Esophagus muscularis mucosa (tissue), 4 donors: ENCODE measurements around the gene TTC32. TPM values are rescaled to one million over a fixed set of nuclear protein-coding genes. Genes with fewer than 3 reads are reported as not detected.

Experiments used
- DNase-seq: peaks from one replicate; pipeline ENCODE4 v3.0.0-alpha.2; 2017; ENCODE audit errors: extremely low spot score
- H3K27ac ChIP-seq, 4 donors: fragments of 200-600 bp; sonication (generic); replicated peaks in 1 of 4; 1 replicate in 3 of 4; 2 replicates in 1 of 4; pipeline ENCODE4 v1.5.1; 2016 to 2019; ENCODE audit warnings: mild to moderate bottlenecking in 1 of 4
- H3K27me3 ChIP-seq, 4 donors: fragments of 200-600 bp; sonication (generic); one replicate each; pipeline versions ENCODE4 v1.5.1 to v1.6.0; 2016 to 2019
- H3K36me3 ChIP-seq, 4 donors: fragments of 200-600 bp; sonication (generic); one replicate each; pipeline ENCODE4 v1.5.1; 2016 to 2019
- H3K4me1 ChIP-seq, 4 donors: fragments of 200-600 bp; sonication (generic); one replicate each; pipeline ENCODE4 v1.5.1; 2016 to 2019
- H3K4me3 ChIP-seq, 4 donors: fragments of 200-600 bp; sonication (generic); 1 replicate in 2 of 4; 2 replicates in 2 of 4; pipeline ENCODE4 v1.5.1; 2016 to 2019; ENCODE audit warnings: mild to moderate bottlenecking in 4 of 4, moderate library complexity in 1 of 4
- H3K9me3 ChIP-seq, 4 donors: fragments of 200-600 bp; sonication (generic); 1 replicate in 3 of 4; 2 replicates in 1 of 4; pipeline ENCODE4 v1.5.1; 2016 to 2019
- CTCF ChIP-seq, 3 experiments: fragments of 200-600 bp in 2 of 3; fragments of 450-650 bp in 1 of 3; sonication (generic) in 2 of 3; IDR thresholded peaks; one replicate each; pipeline ENCODE4 v1.5.1; 2017 to 2019; ENCODE audit warnings: antibody characterized with exemption in 3 of 3, mild to moderate bottlenecking in 2 of 3, moderate library complexity in 1 of 3
- EP300 ChIP-seq: sonication (generic); formaldehyde crosslinking; IDR thresholded peaks from one replicate; pipeline ENCODE4 v1.6.1; 2017; ENCODE audit warnings: antibody characterized with exemption
- POLR2A ChIP-seq: fragments of 450-650 bp; IDR thresholded peaks from one replicate; pipeline ENCODE4 v1.6.1; 2017; ENCODE audit warnings: antibody characterized with exemption, moderate library complexity, mild to moderate bottlenecking, low read depth
- POLR2AphosphoS5 ChIP-seq, 2 donors: sonication (generic); formaldehyde crosslinking; IDR thresholded peaks; one replicate each; pipeline ENCODE4 v1.6.1; 2017; ENCODE audit warnings: antibody characterized with exemption in 2 of 2
- WGBS: methylation state at CpG from one replicate; pipeline ENCODE4 v1.1.5; 2018; 5-methylcytosine and 5-hydroxymethylcytosine counted together
- intact Hi-C: fragments of 100-400 bp; cut with DNase I; formaldehyde crosslinking; loops from one replicate; pipeline ENCODE4 v1.15.1; 2023
- total RNA-seq, 4 donors: library from RNA; depleted of rRNA; stranded (reverse); fragments of >200 nt; gene quantifications; one replicate each; pipeline versions ENCODE4 v1.1.0 to v1.2.1, GENCODE V29; 2016

TTC32 gene
- total RNA-seq, 4 donors from 2014 or later = 8.1 to 12.5 (median 10.2) TPM

- H3K36me3 ChIP-seq = peaks cover 0 to 5% (median 0%) of the 10 kb centered on the region in 4 donors
- no peak for DNase-seq
- peak overlapping the region; percentile 93 to 95 (median 94) for H3K27ac ChIP-seq
- TF ChIP-seq POLR2AphosphoS5 (IDR thresholded peaks at IDR 0.05) = no peak
- TF ChIP-seq CTCF (IDR thresholded peaks at IDR 0.05) = no peak
- TF ChIP-seq EP300 = no peak
- TF ChIP-seq POLR2A = no peak
- intact Hi-C loops = no loop called here
- peaks cover 41 to 52% (median 50%) of the 10 kb centered on the region in 4 donors for H3K4me1 ChIP-seq
- H3K4me3 ChIP-seq = peak overlapping the region; percentile 85 to 93 (median 86)
- no peaks in the 10 kb centered on the region for H3K27me3 ChIP-seq
- WGBS = 2% methylated on average over 6 of the region's 26 CpGs
- H3K9me3 ChIP-seq = no peaks in the 10 kb centered on the region
Observed at GRCh38 chr2:19900931-19901441, 797 bp downstream of the TTC32 start.

- H3K27ac ChIP-seq = peak overlapping the region; percentile 93 to 95 (median 94)
- H3K36me3 ChIP-seq = peaks cover 0 to 5% (median 0%) of the 10 kb centered on the region in 4 donors
- peaks cover 46 to 58% (median 51%) of the 10 kb centered on the region in 4 donors for H3K4me1 ChIP-seq
- TF ChIP-seq EP300 (no peak), CTCF (IDR thresholded peaks at IDR 0.05) (no peak), POLR2A (no peak), POLR2AphosphoS5 (IDR thresholded peaks at IDR 0.05) (peak in 1 of 2 donors; percentile 9)
- intact Hi-C loops = no loop called here
- WGBS = 30% methylated on average over 11 of the region's 11 CpGs
- no peak for DNase-seq
- no peaks in the 10 kb centered on the region for H3K27me3 ChIP-seq
- H3K4me3 ChIP-seq = peak overlapping the region; percentile 85 to 93 (median 86)
- no peaks in the 10 kb centered on the region for H3K9me3 ChIP-seq
Observed at GRCh38 chr2:19899985-19900930, 1.5 kb downstream of the TTC32 start.

GRCh38 chr2:19898592-19899329 is 3.0 kb downstream of the TTC32 start:
- Histone ChIP-seq H3K4me1 (peaks cover 51 to 71% (median 52%) of the 10 kb centered on the region in 4 donors), H3K27ac (no peak overlapping the region), H3K9me3 (no peaks in the 10 kb centered on the region), H3K27me3 (no peaks in the 10 kb centered on the region), H3K36me3 (peaks cover 0 to 5% (median 0%) of the 10 kb centered on the region in 4 donors), H3K4me3 (no peak overlapping the region)
- intact Hi-C loops = no loop called here
- TF ChIP-seq POLR2A (no peak), EP300 (no peak), CTCF (IDR thresholded peaks at IDR 0.05) (no peak), POLR2AphosphoS5 (IDR thresholded peaks at IDR 0.05) (no peak)
- no peak for DNase-seq
- WGBS = 73% methylated on average over 7 of the region's 7 CpGs

GRCh38 chr2:19897623-19898245 is 4.0 kb downstream of the TTC32 start:
- Histone ChIP-seq H3K4me3 (no peak overlapping the region), H3K9me3 (no peaks in the 10 kb centered on the region), H3K27ac (no peak overlapping the region), H3K4me1 (peaks cover 49 to 71% (median 50%) of the 10 kb centered on the region in 4 donors), H3K27me3 (no peaks in the 10 kb centered on the region), H3K36me3 (peaks cover 0 to 5% (median 0%) of the 10 kb centered on the region in 4 donors)
- WGBS = 68% methylated on average over 5 of the region's 5 CpGs
- intact Hi-C loops = no loop called here
- TF ChIP-seq POLR2AphosphoS5 (IDR thresholded peaks at IDR 0.05) (no peak), POLR2A (no peak), EP300 (no peak), CTCF (IDR thresholded peaks at IDR 0.05) (no peak)
- no peak for DNase-seq
